A673 (cell line): ENCODE measurements around the gene LITAF. TPM values are rescaled to one million over a fixed set of nuclear protein-coding genes. Genes with fewer than 3 reads are reported as not detected.

Experiments used
- BruUV-seq: library from RNA; stranded (reverse); fragments of 400-500 nt; replicated peaks from 2 replicates; lab custom pipeline; 2021; lab: Mats Ljungman, UMichigan
- CTCF ChIA-PET: fragments of 300-600 bp; sonication (Branson Sonifier 250); formaldehyde crosslinking; loops from one replicate; lab custom pipeline; 2022; ENCODE audit warnings: antibody characterized with exemption; lab: Charles Lee
- POLR2A ChIA-PET: fragments of 300-600 bp; sonication (Branson Sonifier 250); formaldehyde crosslinking; loops from one replicate; lab custom pipeline; 2022; ENCODE audit warnings: antibody characterized with exemption; ENCODE audit not compliant: low non-redundant PET; lab: Charles Lee
- DNase-seq: peaks from one replicate; pipeline ENCODE4 v3.0.0-alpha.2; 2015; ENCODE audit warnings: low spot score
- H3K27ac ChIP-seq: fragments of 200-600 bp; sonication (generic); 2 replicates; pipeline ENCODE4 v1.5.1; 2016; ENCODE audit warnings: mixed run types, low read depth, mild to moderate bottlenecking, mixed read lengths, antibody characterized with exemption, low read length; ENCODE audit not compliant: poor library complexity, severe bottlenecking
- H3K27me3 ChIP-seq: fragments of 200-600 bp; sonication (generic); replicated peaks from 2 replicates; pipeline ENCODE4 v1.6.1; 2017; ENCODE audit warnings: mixed run types, low read depth, mild to moderate bottlenecking, mixed read lengths, antibody characterized with exemption, low read length; ENCODE audit not compliant: insufficient read depth, poor library complexity
- H3K36me3 ChIP-seq: fragments of 200-600 bp; sonication (generic); 2 replicates; pipeline ENCODE4 v1.6.1; 2016; ENCODE audit warnings: mixed run types, mild to moderate bottlenecking, mixed read lengths, antibody characterized with exemption, low read length; ENCODE audit not compliant: insufficient read depth, poor library complexity, severe bottlenecking
- H3K4me1 ChIP-seq: fragments of 200-600 bp; sonication (generic); 2 replicates; pipeline ENCODE4 v1.6.1; 2017; ENCODE audit warnings: mixed run types, mild to moderate bottlenecking, mixed read lengths, antibody characterized with exemption, low read length; ENCODE audit not compliant: insufficient read depth, poor library complexity, severe bottlenecking
- H3K4me3 ChIP-seq: fragments of 200-600 bp; sonication (generic); 2 replicates; pipeline ENCODE4 v1.5.1; 2016; ENCODE audit warnings: low read depth, mixed run types, mild to moderate bottlenecking, mixed read lengths, low read length; ENCODE audit not compliant: poor library complexity, severe bottlenecking
- H3K9me3 ChIP-seq: fragments of 200-600 bp; sonication (generic); 2 replicates; pipeline ENCODE4 v1.6.1; 2016; ENCODE audit warnings: mixed run types, low read depth, mild to moderate bottlenecking, mixed read lengths, antibody characterized with exemption, low read length; ENCODE audit not compliant: poor library complexity, severe bottlenecking
- EZH2 ChIP-seq: fragments of 200-600 bp; sonication (generic); IDR thresholded peaks from 2 replicates; pipeline ENCODE4 v1.6.1; 2017; ENCODE audit warnings: borderline replicate concordance, low read depth, mild to moderate bottlenecking, mixed read lengths, antibody characterized with exemption, low read length; ENCODE audit not compliant: poor library complexity, severe bottlenecking
- intact Hi-C: fragments of 100-400 bp; cut with micrococcal nuclease; formaldehyde crosslinking; loops from one replicate; pipeline ENCODE4 v1.10.0; 2022; ENCODE audit not compliant: unreplicated experiment
- total RNA-seq: library from RNA; stranded (reverse); gene quantifications from 2 replicates; pipeline ENCODE4 v1.2.3, GENCODE V29; 2021
- TF ChIP-seq, protein P1 (sequence below): fragments of 300-800, 200-600 bp; sonication (generic); conservative IDR thresholded peaks from 2 replicates; pipeline ENCODE4 v1.5.1; 2017; ENCODE audit warnings: low read depth, mild to moderate bottlenecking, antibody characterized with exemption, low read length, moderate library complexity, mixed read lengths

The LITAF gene
- total RNA-seq, 1 experiment from 2014 or later = 6.9 TPM

DNA sequence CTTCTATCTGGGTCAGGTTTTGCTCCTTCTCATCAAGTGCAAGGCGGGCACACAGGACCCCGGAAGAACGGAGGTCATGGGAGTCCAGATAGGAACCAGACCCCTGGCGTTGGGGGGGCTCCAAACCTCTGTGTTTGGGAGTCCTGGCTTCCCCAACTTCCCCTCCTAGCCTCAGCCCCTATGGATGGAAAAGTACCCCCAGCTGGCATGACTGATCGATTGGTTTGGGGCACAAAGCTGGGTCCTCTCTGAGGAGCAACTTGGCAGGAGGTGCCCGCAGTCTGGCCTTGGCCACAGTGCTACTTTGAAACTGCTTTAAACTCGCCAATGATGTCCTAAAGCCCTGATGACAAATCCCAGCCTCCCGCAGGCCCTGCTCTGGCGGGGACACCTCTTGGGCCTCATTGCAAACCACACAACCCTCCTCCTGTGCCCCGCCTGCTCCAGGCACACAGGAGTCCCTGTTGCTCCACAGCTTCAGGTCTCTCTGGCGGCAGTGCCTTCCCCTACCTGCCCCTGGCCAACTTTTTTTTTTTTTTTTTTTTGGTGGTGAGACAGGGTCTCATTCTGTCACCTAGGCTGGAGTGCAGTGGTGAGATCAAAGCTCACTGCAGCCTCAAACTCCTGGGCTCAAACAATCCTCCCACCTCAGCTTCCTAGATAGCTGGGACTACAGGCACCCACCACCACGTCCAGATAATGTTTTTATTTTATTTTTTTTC is 43.5 kb upstream of the LITAF start:
- TF ChIP-seq, protein P1, sequence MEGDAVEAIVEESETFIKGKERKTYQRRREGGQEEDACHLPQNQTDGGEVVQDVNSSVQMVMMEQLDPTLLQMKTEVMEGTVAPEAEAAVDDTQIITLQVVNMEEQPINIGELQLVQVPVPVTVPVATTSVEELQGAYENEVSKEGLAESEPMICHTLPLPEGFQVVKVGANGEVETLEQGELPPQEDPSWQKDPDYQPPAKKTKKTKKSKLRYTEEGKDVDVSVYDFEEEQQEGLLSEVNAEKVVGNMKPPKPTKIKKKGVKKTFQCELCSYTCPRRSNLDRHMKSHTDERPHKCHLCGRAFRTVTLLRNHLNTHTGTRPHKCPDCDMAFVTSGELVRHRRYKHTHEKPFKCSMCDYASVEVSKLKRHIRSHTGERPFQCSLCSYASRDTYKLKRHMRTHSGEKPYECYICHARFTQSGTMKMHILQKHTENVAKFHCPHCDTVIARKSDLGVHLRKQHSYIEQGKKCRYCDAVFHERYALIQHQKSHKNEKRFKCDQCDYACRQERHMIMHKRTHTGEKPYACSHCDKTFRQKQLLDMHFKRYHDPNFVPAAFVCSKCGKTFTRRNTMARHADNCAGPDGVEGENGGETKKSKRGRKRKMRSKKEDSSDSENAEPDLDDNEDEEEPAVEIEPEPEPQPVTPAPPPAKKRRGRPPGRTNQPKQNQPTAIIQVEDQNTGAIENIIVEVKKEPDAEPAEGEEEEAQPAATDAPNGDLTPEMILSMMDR = no peak
- no peak for TF ChIP-seq EZH2
- H3K4me3 ChIP-seq = no peak overlapping the region
- POLR2A ChIA-PET = no interaction called here
- intact Hi-C loops = no loop called here
- H3K27ac ChIP-seq = no peak overlapping the region
- BruUV-seq = no TSS peak
- CTCF ChIA-PET = no interaction called here
- no peaks in the 10 kb centered on the region for H3K9me3 ChIP-seq
- H3K36me3 ChIP-seq = no peaks in the 10 kb centered on the region
- H3K27me3 ChIP-seq = no peaks in the 10 kb centered on the region
- H3K4me1 ChIP-seq = no peaks in the 10 kb centered on the region
- DNase-seq = no peak

DNA sequence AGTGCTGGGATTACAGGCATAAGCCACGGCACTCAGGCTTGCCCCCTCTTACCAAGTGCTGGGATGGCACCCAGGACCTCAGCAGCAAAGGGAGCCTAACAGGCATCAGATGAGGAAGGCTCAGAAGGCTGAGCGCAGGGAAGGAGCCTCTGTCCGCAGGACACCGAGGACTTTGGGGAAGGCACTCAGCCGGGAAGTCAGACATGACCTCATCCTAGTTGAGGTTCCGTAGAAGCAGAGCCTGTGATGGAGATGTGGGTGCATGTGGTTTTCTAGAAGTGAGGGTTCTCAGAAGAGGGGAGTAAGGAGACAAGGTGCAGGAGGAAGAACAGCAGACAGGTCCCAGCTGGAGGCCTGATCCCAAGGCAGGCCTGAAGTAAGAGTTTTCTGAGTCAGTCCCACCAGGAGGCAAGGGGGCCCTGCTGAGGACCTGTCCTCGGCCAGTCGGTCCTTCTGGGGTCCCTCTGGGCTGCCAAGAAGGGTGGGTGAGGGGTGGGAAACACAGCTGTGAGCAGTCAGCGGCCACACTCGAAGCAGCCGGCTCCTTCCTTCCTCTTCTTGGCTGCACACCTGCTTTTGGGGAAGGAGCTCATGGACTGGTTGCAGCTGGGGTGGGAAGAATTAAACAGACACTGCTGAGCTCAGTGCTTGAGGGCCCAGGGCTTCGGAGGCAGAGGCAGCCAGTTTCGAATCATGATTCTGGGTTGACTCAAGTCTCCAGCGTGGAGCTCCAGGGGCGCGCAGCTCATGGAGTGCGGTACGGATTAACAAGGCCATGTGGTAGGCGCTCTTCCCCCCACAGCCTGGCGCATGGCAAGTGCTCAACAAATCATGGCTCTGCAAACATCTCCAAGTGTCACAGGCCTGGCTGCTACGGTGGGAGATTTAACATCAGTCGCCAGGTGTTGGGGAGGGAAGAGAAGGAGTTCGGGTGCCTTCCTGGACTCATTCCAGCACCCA is 42.6 kb upstream of the LITAF start:
- Histone ChIP-seq H3K4me1 (no peaks in the 10 kb centered on the region), H3K36me3 (no peaks in the 10 kb centered on the region), H3K4me3 (no peak overlapping the region), H3K27ac (no peak overlapping the region), H3K27me3 (no peaks in the 10 kb centered on the region), H3K9me3 (no peaks in the 10 kb centered on the region)
- ChIA-PET POLR2A (no interaction called here), CTCF (interaction anchor here (0.5 kb wide), 1 partner anchor 184 kb away, joined by 5 read pairs; no protein-coding TSS in a partner anchor)
- intact Hi-C loops = no loop called here
- TF ChIP-seq, protein P1 = no peak
- TF ChIP-seq EZH2 = no peak
- no peak for DNase-seq
- BruUV-seq = no TSS peak

DNA sequence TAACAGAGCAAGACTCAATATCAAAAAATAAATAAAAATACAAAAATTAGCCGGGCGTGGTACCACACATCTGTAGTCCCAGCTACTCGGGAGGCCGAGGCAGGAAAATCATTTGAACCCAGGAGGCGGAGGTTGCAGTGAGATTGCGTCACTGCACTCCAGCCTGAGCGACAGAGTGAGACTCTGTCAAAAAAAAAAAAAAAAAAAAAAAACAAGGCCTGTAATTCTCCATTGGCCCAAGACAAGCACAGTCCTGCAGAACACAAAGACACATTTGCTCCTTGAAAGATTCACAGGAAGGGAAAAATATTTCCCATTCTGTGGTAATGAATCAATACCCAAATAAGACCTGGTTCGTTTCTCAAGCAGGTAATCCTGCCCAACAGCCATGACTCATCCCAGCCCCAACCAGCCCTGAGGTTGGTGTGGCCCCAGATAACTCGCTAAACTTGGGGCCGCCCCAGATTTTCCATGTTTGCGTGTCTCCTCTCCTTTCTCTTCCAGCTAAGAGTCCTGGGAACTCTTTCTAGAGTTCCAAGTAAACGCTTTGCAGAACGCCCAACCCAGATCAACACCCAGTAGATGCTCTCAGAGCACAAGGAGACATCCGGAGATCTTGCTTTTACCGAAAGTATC is 41.2 kb upstream of the LITAF start:
- TF ChIP-seq, protein P1 = no peak
- TF ChIP-seq EZH2 = no peak
- DNase-seq = no peak
- Histone ChIP-seq H3K27ac (no peak overlapping the region), H3K4me1 (no peaks in the 10 kb centered on the region), H3K36me3 (no peaks in the 10 kb centered on the region), H3K4me3 (no peak overlapping the region), H3K27me3 (no peaks in the 10 kb centered on the region), H3K9me3 (no peaks in the 10 kb centered on the region)
- intact Hi-C loops = no loop called here
- no TSS peak for BruUV-seq
- ChIA-PET CTCF (no interaction called here), POLR2A (no interaction called here)
